Measurements from ENCODE around the gene FAM120A.

- TF ChIP-seq POLR2A (IDR thresholded peaks at IDR 0.05; ENCODE audit: low read length) (no peak), GATA1 (IDR thresholded peaks at IDR 0.05; ENCODE audit: low read depth, low read length) (no peak)
Measured at GRCh38 chr9:93416530-93417235, 34.8 kb upstream of the FAM120A start.
